HL-60/S4 treated with phorbol 12-myristate 13-acetate at 8.2 ng/mL for 4 days and 3 days (cell line): ENCODE measurements around the gene NUP42.

Experiments used
- in situ Hi-C: fragments of 300-500 bp; cut with MboI; formaldehyde crosslinking; loops from 2 replicates; pipeline ENCODE4 v1.15.0; 2022; ENCODE audit warnings: low sequenced_read_pairs

NUP42 gene

DNA sequence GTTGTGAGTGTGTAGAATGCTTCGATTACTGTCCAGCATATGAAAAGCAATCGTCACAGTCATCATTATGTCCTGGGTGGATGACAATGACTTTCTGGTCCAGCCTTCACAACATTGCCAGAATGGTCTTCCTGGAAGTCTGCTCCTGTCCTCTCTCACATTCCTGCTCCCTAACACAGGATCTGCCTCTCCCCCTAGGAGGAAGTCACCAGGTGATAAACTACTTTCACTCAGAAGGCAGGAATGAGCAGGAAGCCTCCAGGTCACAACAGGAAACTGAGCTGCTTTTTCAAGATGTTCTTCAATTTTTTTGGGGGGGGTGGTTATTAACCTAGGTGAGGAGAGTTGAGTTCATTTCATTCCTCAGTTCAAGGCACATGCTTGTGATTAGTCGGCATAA is 51.1 kb downstream of the NUP42 start:
- in situ Hi-C loops: no loop called here

DNA sequence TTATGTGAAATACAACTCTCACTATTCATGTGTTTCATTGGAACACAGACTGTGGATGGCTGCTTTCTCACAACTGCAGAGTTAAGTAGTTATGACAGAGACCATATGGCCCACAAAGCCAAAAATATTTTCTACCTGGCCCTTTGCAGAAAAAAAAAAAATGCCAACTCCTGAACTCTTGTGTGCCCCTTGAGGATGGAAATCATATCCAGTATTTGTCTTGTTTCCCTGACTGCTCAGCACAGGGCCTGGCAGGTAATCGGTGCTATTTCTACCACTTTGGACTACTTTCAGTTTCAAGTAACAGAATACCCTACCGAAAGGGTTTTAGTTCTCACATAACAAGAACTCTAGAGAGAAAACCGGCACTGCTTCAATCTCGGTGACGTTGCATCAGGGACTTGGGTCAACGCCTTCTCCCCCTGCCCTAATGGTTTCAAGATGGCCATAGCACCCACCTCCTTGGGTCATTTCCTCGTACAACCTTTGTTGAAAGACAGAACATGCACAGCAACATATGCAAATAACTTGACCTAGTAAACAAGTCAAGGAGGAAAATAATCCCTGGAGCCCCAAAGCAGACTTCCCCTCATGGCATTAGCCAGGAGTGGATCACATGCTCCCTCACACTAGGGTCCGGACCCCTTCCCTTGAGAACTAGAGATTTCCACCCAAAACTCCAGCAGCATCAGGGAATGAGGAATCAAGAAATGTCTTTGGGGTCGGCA is 52.9 kb downstream of the NUP42 start:
- in situ Hi-C loops: no loop called here

DNA sequence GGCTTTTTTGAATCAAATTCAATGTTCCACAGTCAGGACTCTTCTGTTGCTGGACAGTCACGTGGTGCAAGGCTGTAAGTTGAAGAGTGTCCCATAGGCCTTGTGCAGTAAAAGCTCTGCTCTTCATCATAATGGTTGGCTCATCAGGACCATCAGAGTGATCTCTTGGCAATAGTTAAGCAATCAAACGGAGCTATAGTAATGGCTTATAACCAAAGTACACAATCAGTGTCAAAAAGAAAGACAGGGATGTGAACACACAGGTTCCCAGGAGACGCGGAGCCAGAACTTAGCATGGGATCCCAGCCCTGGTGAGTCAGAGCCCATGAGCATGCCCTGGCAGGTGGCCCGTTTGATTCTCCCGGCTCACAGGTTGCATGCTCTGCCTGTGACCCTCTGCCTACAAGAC is 54.0 kb downstream of the NUP42 start:
- in situ Hi-C loops: no loop called here

GRCh38 chr7:23237000-23237399 is 55.2 kb downstream of the NUP42 start:
- in situ Hi-C loops: no loop called here

GRCh38 chr7:23238983-23239652 is 57.3 kb downstream of the NUP42 start:
- in situ Hi-C loops: no loop called here

DNA sequence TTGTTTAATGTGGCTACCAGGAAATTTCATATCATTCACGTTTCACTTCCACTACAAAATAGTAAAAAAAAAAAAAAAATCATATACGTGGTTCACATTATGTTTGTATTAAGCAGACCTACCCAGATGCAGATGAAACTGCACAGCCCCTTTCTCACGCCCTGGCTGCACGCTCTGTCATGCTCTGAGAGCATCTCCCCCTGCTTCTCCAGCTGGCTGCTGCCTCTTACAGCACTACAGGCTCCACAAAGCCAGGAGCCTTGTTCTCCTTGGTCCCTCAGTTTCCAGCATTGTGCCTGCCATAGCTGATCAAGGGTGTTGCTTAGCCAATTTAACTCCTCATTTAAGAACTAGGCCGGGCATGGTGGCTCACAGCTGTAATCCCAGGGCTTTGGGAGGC is 57.9 kb downstream of the NUP42 start:
- in situ Hi-C loops: no loop called here

- in situ Hi-C loops: no loop called here
Measured at GRCh38 chr7:23242321-23242720, 60.5 kb downstream of the NUP42 start.

DNA sequence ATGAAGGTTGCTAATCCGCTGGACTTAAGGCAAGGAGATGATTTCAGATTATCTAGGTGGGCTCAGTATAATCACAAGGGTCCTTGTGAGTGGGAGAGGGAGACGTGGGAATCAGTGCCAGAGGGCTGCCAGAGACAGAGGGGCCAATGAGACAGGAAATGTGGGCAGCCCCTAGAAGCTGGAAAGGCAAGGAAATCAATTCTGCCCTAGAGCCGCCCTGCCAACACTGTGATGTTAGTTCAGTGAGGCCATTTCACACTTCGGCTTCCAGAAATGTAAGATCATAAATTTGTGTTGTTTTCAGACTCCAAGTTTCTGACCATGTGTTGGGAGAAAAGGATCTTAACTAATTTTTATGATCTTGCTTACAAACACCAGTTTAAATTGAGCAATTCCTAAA is 61.1 kb downstream of the NUP42 start:
- in situ Hi-C loops: no loop called here

GRCh38 chr7:23246555-23246954 is 64.7 kb downstream of the NUP42 start, which contains the start of gene GPNMB:
TSS of gene GPNMB (plus strand) at chr7:23246775. CDS start at chr7:23246858, 83 bp downstream.
- in situ Hi-C loops: no loop called here

DNA sequence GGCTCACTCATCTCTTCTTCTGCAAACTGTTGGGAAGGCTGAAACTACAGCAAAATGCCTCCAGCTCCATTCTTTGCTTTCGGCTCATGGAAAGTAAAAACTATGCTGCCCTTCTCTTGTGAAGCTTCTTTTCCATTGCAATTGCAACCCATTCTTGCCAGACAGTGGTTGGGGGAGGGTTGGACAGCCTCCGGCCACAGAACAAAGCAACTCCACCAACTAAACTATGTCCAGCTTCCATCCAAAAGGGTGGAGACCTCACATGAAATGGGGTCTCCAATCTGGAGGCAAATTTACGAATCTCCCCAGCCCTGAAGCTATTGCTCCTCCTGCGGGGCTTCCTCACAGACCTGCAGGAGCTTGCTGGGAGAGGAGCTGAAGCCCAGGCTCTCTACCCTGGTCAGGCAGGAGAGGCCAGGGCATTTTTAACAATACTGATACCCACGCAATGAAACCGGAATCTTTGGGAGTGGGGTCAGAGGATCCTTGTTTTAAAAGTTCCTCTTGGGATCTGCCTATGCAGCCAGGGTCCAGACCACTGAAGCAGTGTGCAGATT is 65.3 kb downstream of the NUP42 start:
- in situ Hi-C loops: no loop called here

GRCh38 chr7:23247603-23248335 is 65.9 kb downstream of the NUP42 start:
- in situ Hi-C loops: no loop called here

DNA sequence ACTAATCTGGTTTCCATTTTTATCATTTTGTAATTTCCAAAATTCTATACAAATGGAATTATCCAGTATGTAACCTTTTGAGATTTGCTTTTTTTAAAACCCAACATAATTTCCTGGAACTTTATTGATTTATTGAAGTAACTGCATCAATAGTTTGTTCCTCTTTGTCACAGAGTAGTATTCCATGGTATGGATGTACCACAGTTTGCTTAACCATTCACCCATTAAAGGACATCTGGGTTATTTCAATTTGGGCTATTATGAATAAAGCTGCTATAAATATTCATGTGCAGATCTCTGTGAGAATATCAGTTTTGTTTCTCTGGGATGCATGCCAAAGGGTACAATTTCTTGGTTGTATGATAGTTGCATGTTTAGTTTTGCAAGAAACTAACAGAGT is 67.6 kb downstream of the NUP42 start:
- in situ Hi-C loops: no loop called here
